ENCODE results near the gene SLC10A4.

DNA sequence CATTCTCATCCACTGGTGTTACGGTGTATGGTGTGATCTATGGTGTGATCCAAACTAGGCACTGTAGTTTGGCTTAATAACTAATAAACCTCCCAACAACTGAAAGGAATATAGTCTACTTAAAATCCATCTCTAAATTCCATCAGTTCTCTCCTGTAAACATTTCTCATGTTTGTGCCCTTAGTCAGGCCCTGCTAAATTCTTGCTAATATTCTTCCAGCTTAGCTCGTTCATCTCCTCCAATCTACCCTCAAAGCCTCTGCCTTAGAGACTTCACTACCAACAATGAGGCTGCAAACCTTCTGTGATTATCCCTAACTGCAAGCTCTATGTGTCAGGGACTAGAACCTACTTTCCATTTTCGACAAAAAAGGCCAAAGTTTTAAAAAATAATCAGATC lies 35.0 kb downstream of the SLC10A4 start:
- TF ChIP-seq, protein P1, sequence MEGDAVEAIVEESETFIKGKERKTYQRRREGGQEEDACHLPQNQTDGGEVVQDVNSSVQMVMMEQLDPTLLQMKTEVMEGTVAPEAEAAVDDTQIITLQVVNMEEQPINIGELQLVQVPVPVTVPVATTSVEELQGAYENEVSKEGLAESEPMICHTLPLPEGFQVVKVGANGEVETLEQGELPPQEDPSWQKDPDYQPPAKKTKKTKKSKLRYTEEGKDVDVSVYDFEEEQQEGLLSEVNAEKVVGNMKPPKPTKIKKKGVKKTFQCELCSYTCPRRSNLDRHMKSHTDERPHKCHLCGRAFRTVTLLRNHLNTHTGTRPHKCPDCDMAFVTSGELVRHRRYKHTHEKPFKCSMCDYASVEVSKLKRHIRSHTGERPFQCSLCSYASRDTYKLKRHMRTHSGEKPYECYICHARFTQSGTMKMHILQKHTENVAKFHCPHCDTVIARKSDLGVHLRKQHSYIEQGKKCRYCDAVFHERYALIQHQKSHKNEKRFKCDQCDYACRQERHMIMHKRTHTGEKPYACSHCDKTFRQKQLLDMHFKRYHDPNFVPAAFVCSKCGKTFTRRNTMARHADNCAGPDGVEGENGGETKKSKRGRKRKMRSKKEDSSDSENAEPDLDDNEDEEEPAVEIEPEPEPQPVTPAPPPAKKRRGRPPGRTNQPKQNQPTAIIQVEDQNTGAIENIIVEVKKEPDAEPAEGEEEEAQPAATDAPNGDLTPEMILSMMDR (conservative IDR thresholded peaks at IDR 0.05 in 1 of 2, IDR thresholded peaks at IDR 0.05 in 1 of 2; ENCODE audit: extremely low read depth in 1 of 2, insufficient read depth in 1 of 2, low read depth in 1 of 2, low read length in 2 of 2), result no peak
- no peak for TF ChIP-seq EZH2 (IDR thresholded peaks at IDR 0.05; ENCODE audit: borderline replicate concordance, low read length)
